Neural cell (in vitro differentiated cells): ENCODE data around the gene PRAMEF18.
"Not testable (repeated sequence)": the region's sequence is repeated elsewhere in the genome, so short reads cannot be mapped to it uniquely, and the experiment has no call there.

Source experiments
- CTCF ChIP-seq: fragments of 450-650 bp; IDR thresholded peaks from 2 replicates; pipeline ENCODE4 v1.5.1; 2014; ENCODE audit warnings: antibody characterized with exemption, mild to moderate bottlenecking, moderate library complexity; ENCODE audit not compliant: poor library complexity, severe bottlenecking
- EZH2 ChIP-seq: fragments of 200-600, 300-800 bp; shearing (Covaris generic), sonication (generic); IDR thresholded peaks from 2 replicates; pipeline ENCODE4 v1.6.1; 2014; ENCODE audit warnings: antibody characterized with exemption, low read length, borderline replicate concordance, mild to moderate bottlenecking; ENCODE audit not compliant: insufficient read depth, poor library complexity, severe bottlenecking
- POLR2AphosphoS5 ChIP-seq: IDR thresholded peaks from 2 replicates; pipeline ENCODE4 v1.6.1; 2012
- RAD21 ChIP-seq: fragments of 450-650 bp; conservative IDR thresholded peaks from 2 replicates; pipeline ENCODE4 v1.6.1; 2014; ENCODE audit warnings: antibody characterized with exemption, mild to moderate bottlenecking, moderate library complexity
- TAF1 ChIP-seq: IDR thresholded peaks from 2 replicates; pipeline ENCODE4 v1.6.1; 2012; ENCODE audit warnings: low read depth

DNA sequence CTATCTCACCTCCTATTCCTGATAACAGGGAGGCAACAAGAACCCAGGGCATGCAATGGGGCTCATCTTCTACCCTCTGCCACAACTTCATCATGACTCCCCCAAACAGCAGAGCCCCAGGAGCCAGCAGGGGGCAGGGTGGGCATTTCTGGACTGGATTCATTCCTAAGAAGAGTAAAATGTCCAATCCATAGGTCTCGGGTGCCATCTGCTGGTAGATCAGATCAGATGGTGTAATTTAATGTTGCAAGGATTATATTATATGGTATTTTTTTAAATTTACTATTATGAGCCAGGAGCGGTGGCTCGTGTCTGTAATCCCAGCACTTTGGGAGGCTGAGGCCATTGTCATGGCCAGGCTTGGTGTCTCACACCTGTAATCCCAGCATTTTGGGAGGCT lies 39.2 kb upstream of the PRAMEF18 start:
- TF ChIP-seq TAF1, RAD21, CTCF, POLR2AphosphoS5, EZH2: not testable (repeated sequence)
